Measurements from ENCODE around the gene ENHO. TPM values are rescaled to one million over a fixed set of nuclear protein-coding genes. Genes with fewer than 3 reads are reported as not detected.

The ENHO gene
- total RNA-seq, 1 donor from 2014 or later: not detected

DNA sequence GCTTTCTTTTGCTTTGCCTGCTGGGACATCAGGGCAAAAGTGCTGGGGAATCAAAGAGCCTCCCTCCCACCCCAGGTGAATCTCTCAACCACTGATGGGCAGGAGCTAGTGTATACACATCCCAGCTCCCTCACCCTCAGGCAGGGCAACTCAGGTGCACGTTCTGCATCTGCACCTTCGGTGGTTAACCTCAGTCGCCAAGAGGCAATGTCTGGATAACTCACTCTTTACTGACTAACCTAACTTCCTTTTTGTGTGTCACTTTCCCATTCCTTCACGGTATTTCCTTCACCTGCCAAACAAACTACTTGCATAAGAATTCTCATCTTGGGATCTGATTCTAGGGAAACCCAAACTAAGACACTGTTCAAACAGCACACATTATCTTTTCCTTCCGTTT, 40.5 kb upstream of the ENHO start:
- DNase-seq (ENCODE audit: low read depth): peak; percentile 62
- H3K4me3 ChIP-seq (ENCODE audit: low read depth, low read length): no peak overlapping the region
- TF ChIP-seq, protein P1, sequence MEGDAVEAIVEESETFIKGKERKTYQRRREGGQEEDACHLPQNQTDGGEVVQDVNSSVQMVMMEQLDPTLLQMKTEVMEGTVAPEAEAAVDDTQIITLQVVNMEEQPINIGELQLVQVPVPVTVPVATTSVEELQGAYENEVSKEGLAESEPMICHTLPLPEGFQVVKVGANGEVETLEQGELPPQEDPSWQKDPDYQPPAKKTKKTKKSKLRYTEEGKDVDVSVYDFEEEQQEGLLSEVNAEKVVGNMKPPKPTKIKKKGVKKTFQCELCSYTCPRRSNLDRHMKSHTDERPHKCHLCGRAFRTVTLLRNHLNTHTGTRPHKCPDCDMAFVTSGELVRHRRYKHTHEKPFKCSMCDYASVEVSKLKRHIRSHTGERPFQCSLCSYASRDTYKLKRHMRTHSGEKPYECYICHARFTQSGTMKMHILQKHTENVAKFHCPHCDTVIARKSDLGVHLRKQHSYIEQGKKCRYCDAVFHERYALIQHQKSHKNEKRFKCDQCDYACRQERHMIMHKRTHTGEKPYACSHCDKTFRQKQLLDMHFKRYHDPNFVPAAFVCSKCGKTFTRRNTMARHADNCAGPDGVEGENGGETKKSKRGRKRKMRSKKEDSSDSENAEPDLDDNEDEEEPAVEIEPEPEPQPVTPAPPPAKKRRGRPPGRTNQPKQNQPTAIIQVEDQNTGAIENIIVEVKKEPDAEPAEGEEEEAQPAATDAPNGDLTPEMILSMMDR (IDR thresholded peaks at IDR 0.05; ENCODE audit: insufficient read depth, low read length, severe bottlenecking): no peak
- H3K36me3 ChIP-seq (ENCODE audit: control insufficient read depth, insufficient read depth, low read length): no peaks in the 10 kb centered on the region
- H3K27me3 ChIP-seq (ENCODE audit: control insufficient read depth, insufficient read depth, low read length): peaks cover 33% of the 10 kb centered on the region
- FAIRE-seq: no peak

DNA sequence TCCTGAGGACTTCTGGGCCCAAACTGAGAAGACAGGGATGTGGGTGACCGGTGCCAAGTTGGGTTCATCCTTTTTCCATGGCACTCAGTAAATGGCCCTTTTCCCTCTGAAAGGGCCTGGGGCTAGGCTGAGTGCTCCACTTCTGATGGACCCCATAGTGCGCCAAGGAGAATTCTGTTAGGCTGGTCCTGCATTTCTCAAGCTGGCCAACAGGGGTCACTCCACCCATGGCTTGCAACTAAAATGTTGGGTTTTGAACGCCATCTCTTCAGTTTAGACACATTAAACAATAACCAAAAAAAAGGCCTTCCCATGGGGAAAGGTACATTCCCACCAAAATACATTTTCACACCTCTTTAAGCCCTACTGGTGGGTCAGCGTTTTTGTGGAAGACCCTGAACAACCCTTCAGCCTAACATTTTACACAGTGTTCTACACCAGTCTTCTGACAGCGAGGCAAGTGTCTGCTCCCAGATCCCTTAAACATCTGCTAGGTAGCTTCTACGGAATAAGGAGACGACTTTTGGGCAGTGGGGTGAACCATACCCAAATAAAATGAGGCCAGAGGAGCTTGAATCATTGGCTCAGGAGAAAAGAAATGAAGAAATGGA, 39.5 kb upstream of the ENHO start:
- peaks cover 24% of the 10 kb centered on the region for H3K27me3 ChIP-seq (ENCODE audit: control insufficient read depth, insufficient read depth, low read length)
- no peak overlapping the region for H3K4me3 ChIP-seq (ENCODE audit: low read depth, low read length)
- FAIRE-seq (peak; percentile 58), DNase-seq (ENCODE audit: low read depth) (no peak)
- H3K36me3 ChIP-seq (ENCODE audit: control insufficient read depth, insufficient read depth, low read length): no peaks in the 10 kb centered on the region
- TF ChIP-seq, protein P1 (IDR thresholded peaks at IDR 0.05; ENCODE audit: insufficient read depth, low read length, severe bottlenecking): peak; percentile 41

- no peaks in the 10 kb centered on the region for H3K36me3 ChIP-seq (ENCODE audit: control insufficient read depth, insufficient read depth, low read length)
- no peak overlapping the region for H3K4me3 ChIP-seq (ENCODE audit: low read depth, low read length)
- TF ChIP-seq, protein P1 (IDR thresholded peaks at IDR 0.05; ENCODE audit: insufficient read depth, low read length, severe bottlenecking): no peak
- DNase-seq (ENCODE audit: low read depth) (no peak), FAIRE-seq (no peak)
- peaks cover 14% of the 10 kb centered on the region for H3K27me3 ChIP-seq (ENCODE audit: control insufficient read depth, insufficient read depth, low read length)
Measured at GRCh38 chr9:34560599-34561214, 37.9 kb upstream of the ENHO start.

DNA sequence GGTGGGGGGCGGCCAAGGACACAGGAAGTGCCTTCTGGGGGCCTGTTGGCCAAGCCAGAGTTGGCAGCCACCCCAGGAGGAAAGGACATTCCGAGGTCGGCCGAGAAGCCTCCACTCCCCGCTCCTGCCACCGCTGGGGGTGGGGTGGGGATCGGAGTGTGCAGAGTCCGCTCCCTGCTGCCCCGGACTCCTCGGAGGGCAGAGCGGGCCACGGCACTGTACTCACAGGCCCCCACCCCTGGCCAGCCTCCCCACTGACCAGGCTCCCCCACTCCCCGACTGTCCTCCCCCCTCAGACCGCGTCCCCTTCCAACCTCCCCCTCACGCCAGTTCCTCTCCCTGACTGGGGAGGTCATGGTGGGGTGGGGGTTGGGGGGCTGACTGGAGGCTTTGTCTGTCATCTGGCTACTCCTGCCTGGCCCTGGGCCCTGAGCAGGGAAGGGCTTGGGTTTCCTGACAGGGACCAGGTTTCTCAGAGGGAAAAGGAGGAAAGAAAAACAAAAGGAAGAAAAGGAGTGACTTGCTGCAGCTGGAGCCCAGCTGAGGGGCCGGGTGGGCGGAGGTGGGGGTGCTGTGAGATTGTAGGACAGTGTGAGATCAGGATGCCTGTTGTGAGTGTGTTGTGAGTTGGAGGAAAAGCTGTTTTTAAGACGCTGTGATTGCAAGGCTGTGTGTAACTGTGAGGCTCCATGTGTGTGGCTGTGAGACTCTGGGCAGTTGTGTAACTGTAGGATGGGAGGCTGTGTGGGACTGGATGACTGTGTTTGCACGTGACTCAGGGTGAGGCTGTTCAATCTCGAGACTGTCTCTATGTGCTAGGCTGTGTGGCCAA, 37.0 kb upstream of the ENHO start:
- H3K36me3 ChIP-seq (ENCODE audit: control insufficient read depth, insufficient read depth, low read length): no peaks in the 10 kb centered on the region
- FAIRE-seq: peak; percentile 100
- DNase-seq (ENCODE audit: low read depth): peak; percentile 62
- TF ChIP-seq, protein P1 (IDR thresholded peaks at IDR 0.05; ENCODE audit: insufficient read depth, low read length, severe bottlenecking): no peak
- no peak overlapping the region for H3K4me3 ChIP-seq (ENCODE audit: low read depth, low read length)
- peaks cover 11% of the 10 kb centered on the region for H3K27me3 ChIP-seq (ENCODE audit: control insufficient read depth, insufficient read depth, low read length)

- H3K4me3 ChIP-seq (ENCODE audit: low read depth, low read length): no peak overlapping the region
- FAIRE-seq: peak; percentile 55
- TF ChIP-seq, protein P1 (IDR thresholded peaks at IDR 0.05; ENCODE audit: insufficient read depth, low read length, severe bottlenecking): no peak
Measured at GRCh38 chr9:34558919-34559623, 36.3 kb upstream of the ENHO start.

More at GRCh38 chr9:34558919-34559623, 36.3 kb upstream of the ENHO start:
- no peak for DNase-seq (ENCODE audit: low read depth)
- H3K27me3 ChIP-seq (ENCODE audit: control insufficient read depth, insufficient read depth, low read length): peaks cover 11% of the 10 kb centered on the region
- H3K36me3 ChIP-seq (ENCODE audit: control insufficient read depth, insufficient read depth, low read length): no peaks in the 10 kb centered on the region

All from bronchial epithelial cell (primary cell).